OCI-LY7 (cell line): ENCODE measurements around the gene SPATA16.

Experiments
- CTCF ChIP-seq: fragments of 200-600 bp; sonication (generic); conservative IDR thresholded peaks from 2 replicates; pipeline ENCODE4 v1.5.1; 2014; ENCODE audit warnings: mild to moderate bottlenecking, antibody characterized with exemption, low read length, moderate library complexity, mixed read lengths
- EZH2phosphoT487 ChIP-seq: fragments of 200-600 bp; sonication (generic); IDR thresholded peaks from 2 replicates; pipeline ENCODE4 v1.6.1; 2018; ENCODE audit warnings: low read depth, borderline replicate concordance, mild to moderate bottlenecking, mixed run types, antibody characterized with exemption, low read length, moderate library complexity, mixed read lengths

DNA sequence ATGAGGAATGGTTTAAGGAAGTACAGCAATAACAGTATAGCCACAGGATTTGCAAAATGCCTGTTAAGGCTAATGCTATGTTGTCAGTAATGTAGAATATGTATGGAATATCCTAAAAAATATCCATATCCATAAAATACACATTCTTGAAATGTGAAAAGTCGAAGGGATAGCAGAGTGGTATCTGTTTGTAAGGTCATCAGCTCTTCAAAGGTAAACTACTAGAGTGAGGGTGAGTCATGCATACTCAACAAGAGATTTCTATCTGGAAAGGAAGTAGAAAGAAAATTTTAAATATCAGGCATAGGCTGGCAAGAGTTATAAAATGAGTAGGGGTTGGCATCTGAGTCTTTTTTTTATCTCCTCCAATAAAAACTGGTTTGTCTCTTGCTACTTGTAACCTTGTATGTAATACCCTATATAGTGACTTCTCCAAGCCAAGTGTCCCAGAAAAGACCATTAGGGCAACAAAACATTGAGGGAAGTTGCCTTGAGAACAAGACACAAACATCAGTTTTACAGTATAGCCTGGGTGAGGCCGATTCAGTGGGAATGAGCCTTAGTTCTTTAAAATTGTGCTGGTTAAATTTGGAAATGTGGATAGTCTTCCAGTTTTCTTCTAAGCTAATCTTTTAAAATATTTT is 103.1 kb downstream of the SPATA16 start:
- no peak for TF ChIP-seq CTCF
- no peak for TF ChIP-seq EZH2phosphoT487
